Gastroesophageal sphincter (tissue), 4 donors: ENCODE measurements around the gene ENTPD2. TPM values are rescaled to one million over a fixed set of nuclear protein-coding genes. Genes with fewer than 3 reads are reported as not detected.

Experiments
- ATAC-seq: fragments of 150-250 bp; one replicate; pipeline ENCODE4 v1.9.1; 2016; ENCODE audit warnings: mild to moderate bottlenecking, moderate library complexity
- H3K27ac ChIP-seq, 4 donors: fragments of 200-600 bp; sonication (generic) in 3 of 4; 1 replicate in 3 of 4; 2 replicates in 1 of 4; pipeline ENCODE4 v1.5.1; 2016 to 2019
- H3K27me3 ChIP-seq: fragments of 200-600 bp; sonication (generic); one replicate; pipeline ENCODE4 v1.5.1; 2019
- H3K36me3 ChIP-seq, 2 donors: fragments of 200-600 bp; sonication (generic); one replicate each; pipeline ENCODE4 v1.5.1; 2019; ENCODE audit warnings: control low read depth in 1 of 2
- H3K4me1 ChIP-seq, 3 donors: fragments of 200-600 bp; sonication (generic); 1 replicate in 2 of 3; 2 replicates in 1 of 3; pipeline ENCODE4 v1.5.1; 2016 to 2019; ENCODE audit warnings: control low read depth in 2 of 3
- H3K4me3 ChIP-seq, 2 donors: fragments of 200-600 bp; sonication (generic); one replicate each; pipeline ENCODE4 v1.5.1; 2019; ENCODE audit warnings: mild to moderate bottlenecking in 1 of 2, moderate library complexity in 1 of 2
- H3K9me3 ChIP-seq, 3 donors: fragments of 200-600 bp; sonication (generic); one replicate each; pipeline ENCODE4 v1.5.1; 2017 to 2019; ENCODE audit warnings: control low read depth in 2 of 3
- EP300 ChIP-seq: sonication (generic); formaldehyde crosslinking; IDR thresholded peaks from one replicate; pipeline ENCODE4 v1.6.1; 2017; ENCODE audit warnings: antibody characterized with exemption, mild to moderate bottlenecking
- POLR2A ChIP-seq, 2 donors: fragments of 450-650 bp; IDR thresholded peaks; one replicate each; pipeline ENCODE4 v1.6.1; 2017; ENCODE audit warnings: antibody characterized with exemption in 2 of 2, mild to moderate bottlenecking in 2 of 2, moderate library complexity in 1 of 2
- POLR2AphosphoS5 ChIP-seq: sonication (generic); formaldehyde crosslinking; IDR thresholded peaks from one replicate; pipeline ENCODE4 v1.6.1; 2017; ENCODE audit warnings: antibody characterized with exemption
- WGBS, 2 donors: methylation state at CpG; one replicate each; pipeline ENCODE4 v1.1.5; 2018; ENCODE audit warnings: low coverage in 1 of 2; 5-methylcytosine and 5-hydroxymethylcytosine counted together
- total RNA-seq, 4 donors: library from RNA; depleted of rRNA; stranded (reverse); fragments of >200 nt; gene quantifications; one replicate each; pipeline ENCODE4 v1.1.0, GENCODE V29; 2016
- TF ChIP-seq, protein P1 (sequence below), 4 experiments: fragments of 200-600 bp in 2 of 4; fragments of 450-650 bp in 2 of 4; sonication (generic) in 1 of 4; IDR thresholded peaks; one replicate each; pipeline ENCODE4 v1.5.1; 2017 to 2019; ENCODE audit warnings: antibody characterized with exemption in 4 of 4, mild to moderate bottlenecking in 2 of 4, moderate library complexity in 2 of 4

The ENTPD2 gene
- total RNA-seq, 4 donors from 2014 or later, result 0.58 to 1.6 TPM; not detected in 2

DNA sequence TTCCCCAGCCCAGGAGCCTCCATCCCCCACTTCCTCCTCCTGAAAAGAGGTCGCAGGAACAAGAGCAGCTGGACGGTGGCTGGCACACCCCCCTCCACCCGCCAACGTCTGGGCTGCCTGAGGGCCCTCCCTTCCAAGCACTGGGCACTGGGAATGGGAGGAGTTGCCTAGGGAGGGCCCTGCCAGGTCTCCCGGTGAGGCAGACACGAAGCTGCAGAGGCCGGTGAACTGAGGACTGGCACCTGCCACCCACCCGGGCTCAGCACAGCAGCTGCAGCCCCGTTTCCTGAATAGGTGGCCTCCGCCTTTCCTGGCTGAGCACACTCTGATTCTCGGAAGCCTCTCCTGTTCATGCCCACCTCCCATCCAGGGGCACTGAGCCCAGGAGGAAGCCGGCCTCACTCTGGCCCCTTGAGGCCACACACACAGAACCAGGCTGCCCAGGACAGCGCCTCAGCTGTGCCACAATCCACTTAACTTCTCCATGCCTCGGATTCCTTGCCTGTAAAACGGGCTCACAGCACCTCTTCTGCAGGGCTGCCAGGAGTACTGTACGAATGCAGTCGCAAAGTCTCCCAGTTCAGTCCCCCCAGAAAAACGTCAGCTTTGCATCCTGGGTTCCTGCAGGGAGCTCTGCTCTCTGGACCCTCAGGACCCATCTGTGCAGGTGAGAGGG, 9.2 kb downstream of the ENTPD2 start:
- peak overlapping the region; percentile 45 to 73 for H3K4me3 ChIP-seq
- peak overlapping the region in 3 of 4 donors; percentile 78 to 83 (median 81) for H3K27ac ChIP-seq
- peaks cover 31% of the 10 kb centered on the region for H3K27me3 ChIP-seq
- peak; percentile 29 for ATAC-seq
- TF ChIP-seq, protein P1, sequence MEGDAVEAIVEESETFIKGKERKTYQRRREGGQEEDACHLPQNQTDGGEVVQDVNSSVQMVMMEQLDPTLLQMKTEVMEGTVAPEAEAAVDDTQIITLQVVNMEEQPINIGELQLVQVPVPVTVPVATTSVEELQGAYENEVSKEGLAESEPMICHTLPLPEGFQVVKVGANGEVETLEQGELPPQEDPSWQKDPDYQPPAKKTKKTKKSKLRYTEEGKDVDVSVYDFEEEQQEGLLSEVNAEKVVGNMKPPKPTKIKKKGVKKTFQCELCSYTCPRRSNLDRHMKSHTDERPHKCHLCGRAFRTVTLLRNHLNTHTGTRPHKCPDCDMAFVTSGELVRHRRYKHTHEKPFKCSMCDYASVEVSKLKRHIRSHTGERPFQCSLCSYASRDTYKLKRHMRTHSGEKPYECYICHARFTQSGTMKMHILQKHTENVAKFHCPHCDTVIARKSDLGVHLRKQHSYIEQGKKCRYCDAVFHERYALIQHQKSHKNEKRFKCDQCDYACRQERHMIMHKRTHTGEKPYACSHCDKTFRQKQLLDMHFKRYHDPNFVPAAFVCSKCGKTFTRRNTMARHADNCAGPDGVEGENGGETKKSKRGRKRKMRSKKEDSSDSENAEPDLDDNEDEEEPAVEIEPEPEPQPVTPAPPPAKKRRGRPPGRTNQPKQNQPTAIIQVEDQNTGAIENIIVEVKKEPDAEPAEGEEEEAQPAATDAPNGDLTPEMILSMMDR (IDR thresholded peaks at IDR 0.05), result no peak
- peak; percentile 41 for TF ChIP-seq POLR2AphosphoS5
- no CpG with 5 or more reads among the region's 18 CpGs for WGBS, 2 donors
- peaks cover 0 to 32% of the 10 kb centered on the region in 2 donors for H3K36me3 ChIP-seq
- peaks cover 0 to 53% (median 12%) of the 10 kb centered on the region in 3 donors for H3K4me1 ChIP-seq
- H3K9me3 ChIP-seq, result no peaks in the 10 kb centered on the region

DNA sequence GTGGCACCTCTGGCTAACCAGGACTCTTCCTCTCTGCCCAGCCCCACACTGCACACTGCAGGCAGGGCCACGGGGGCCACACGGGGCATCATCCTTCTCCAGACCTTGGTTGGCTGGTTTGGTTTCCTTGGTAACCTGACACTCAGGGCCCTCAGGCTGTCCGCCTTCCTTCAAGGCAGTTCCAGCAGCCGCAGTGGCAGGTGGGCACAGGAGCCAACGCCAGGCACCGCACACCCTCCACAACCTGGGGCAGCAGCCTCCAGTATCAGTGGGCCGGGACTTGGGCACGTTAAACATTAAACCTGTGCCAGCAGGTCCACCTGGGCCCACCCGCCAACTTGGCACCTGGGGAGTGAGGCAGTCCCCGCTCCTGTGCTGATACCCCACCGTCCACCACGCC, 9.8 kb downstream of the ENTPD2 start:
- Histone ChIP-seq H3K4me3 (peak overlapping the region in 1 of 2 donors; percentile 73), H3K27me3 (peaks cover 25% of the 10 kb centered on the region), H3K27ac (peak overlapping the region in 3 of 4 donors; percentile 37 to 83 (median 75)), H3K36me3 (peaks cover 0 to 38% of the 10 kb centered on the region in 2 donors), H3K4me1 (peaks cover 0 to 47% (median 12%) of the 10 kb centered on the region in 3 donors), H3K9me3 (no peaks in the 10 kb centered on the region)
- ATAC-seq, result no peak
- TF ChIP-seq POLR2A (IDR thresholded peaks at IDR 0.05), result no peak
- WGBS, 2 donors, result 100% methylated on average over 1 of the region's 12 CpGs; no CpG with 5 or more reads in 1 of the 2 donors

DNA sequence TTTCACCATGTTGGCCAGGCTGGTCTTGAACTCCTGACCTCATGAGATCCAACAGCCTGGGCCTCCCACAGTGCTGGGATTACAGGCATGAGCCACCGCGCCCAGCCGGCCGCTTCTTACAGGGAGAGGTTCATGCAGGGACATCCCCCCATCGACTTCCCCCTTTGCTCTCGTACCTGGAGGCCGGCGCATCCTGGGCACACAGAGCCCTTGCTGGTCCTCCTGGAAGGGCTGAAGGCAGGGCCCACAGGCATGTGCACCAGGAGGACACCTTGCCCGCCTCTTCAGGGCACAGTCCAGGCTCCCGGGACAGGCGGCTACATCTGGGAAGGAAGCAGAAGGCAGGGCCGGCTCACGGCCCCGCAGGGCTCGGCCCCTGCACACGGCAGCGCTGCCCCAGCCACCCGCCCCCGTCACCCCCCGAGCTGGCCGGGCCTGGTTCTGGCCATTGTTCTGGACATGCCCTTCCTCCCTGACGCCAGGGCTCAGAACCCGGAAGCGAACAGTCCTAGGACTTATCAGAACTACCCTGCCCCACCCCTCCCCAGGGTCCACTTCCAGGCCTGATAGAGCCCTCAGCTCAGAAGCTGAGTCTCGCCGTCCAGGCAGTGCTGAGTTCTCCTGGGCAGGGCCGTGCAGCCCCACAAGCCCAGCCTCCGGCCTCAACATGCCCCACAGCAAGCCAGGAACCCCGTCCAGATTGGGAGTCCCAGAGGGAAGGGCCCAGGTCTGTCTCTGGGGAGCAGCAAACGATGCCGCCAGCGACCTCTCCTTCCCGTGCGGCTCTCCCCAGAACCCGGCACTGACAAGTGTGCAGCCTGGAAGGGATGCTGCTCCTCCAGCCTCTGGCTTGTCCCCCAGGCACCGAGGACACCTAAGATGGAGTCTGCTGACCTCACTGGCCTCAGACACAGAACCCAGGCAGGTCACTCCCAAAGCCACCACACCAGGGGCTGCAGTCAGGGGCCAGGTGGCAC, 10.8 kb downstream of the ENTPD2 start:
- Histone ChIP-seq H3K9me3 (no peaks in the 10 kb centered on the region), H3K27ac (peak overlapping the region in 3 of 4 donors; percentile 43 to 83 (median 75)), H3K4me1 (peaks cover 0 to 41% (median 12%) of the 10 kb centered on the region in 3 donors), H3K36me3 (peaks cover 0 to 48% of the 10 kb centered on the region in 2 donors), H3K27me3 (peaks cover 15% of the 10 kb centered on the region), H3K4me3 (peak overlapping the region in 1 of 2 donors; percentile 73)
- no CpG with 5 or more reads among the region's 36 CpGs for WGBS, 2 donors
- peak; percentile 35 for ATAC-seq
- TF ChIP-seq EP300, result no peak

DNA sequence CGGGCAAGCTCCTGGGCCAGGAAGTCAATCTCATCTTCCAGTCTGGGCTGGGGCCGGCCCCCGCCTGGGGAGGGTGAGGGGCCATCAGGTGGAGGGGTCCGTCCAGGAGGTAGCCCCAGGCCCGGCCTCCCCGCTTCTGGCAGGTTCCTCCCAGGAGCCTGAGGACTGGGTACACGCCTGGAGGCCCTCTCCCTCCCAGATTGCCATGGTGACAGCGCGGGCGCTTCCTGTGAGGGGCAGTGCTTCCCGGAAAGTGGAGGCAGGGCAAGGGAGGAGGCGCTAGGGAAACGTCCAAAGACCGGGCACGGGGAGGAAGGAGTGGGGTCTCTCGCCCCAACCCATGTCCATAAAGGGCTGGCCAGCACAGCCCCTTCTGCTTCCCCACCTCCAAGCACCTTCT, 12.7 kb downstream of the ENTPD2 start:
- ATAC-seq, result no peak
- 68% methylated on average over 5 of the region's 16 CpGs; no CpG with 5 or more reads in 1 of the 2 donors for WGBS, 2 donors
- peak overlapping the region in 2 of 4 donors; percentile 5 to 50 for H3K27ac ChIP-seq
- H3K36me3 ChIP-seq, result peaks cover 0 to 58% of the 10 kb centered on the region in 2 donors
- TF ChIP-seq POLR2A (IDR thresholded peaks at IDR 0.05) (no peak), EP300 (no peak), POLR2AphosphoS5 (no peak)
- TF ChIP-seq, protein P1 (IDR thresholded peaks at IDR 0.05), result no peak
- H3K4me3 ChIP-seq, result peak overlapping the region in 1 of 2 donors; percentile 22
- H3K27me3 ChIP-seq, result no peaks in the 10 kb centered on the region
- H3K9me3 ChIP-seq, result no peaks in the 10 kb centered on the region
- H3K4me1 ChIP-seq, result peaks cover 0 to 33% (median 12%) of the 10 kb centered on the region in 3 donors

DNA sequence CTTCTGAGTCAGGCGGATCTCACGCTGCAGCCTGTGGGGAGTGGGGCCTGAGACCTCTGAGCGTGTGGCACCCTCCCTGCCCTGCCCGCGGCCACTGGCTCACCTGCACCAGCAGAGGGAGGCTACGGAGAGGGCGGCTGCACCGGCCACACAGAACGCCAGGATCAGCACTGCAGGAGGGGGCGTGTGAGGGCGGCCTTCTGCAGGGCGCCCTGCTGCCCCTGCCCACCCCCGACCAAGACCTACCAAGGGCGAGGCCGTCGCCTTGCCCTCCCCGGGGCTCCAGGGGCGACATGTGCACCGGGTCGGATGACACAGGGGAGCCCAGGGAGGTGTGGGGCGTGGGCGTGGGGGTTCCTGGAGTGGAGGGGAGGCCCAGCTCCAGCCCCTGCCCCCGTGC, 13.3 kb downstream of the ENTPD2 start:
- Histone ChIP-seq H3K4me1 (peaks cover 0 to 33% (median 13%) of the 10 kb centered on the region in 3 donors), H3K27me3 (peaks cover 2% of the 10 kb centered on the region), H3K4me3 (peak overlapping the region in 1 of 2 donors; percentile 22), H3K9me3 (no peaks in the 10 kb centered on the region), H3K36me3 (peaks cover 0 to 58% of the 10 kb centered on the region in 2 donors), H3K27ac (peak overlapping the region in 2 of 4 donors; percentile 5 to 50)
- no peak for ATAC-seq
- WGBS, 2 donors, result no CpG with 5 or more reads among the region's 23 CpGs
- no peak for TF ChIP-seq POLR2AphosphoS5
- TF ChIP-seq, protein P1 (IDR thresholded peaks at IDR 0.05), result no peak
